ENCODE results near the gene GPC6. TPM values are rescaled to one million over a fixed set of nuclear protein-coding genes. Genes with fewer than 3 reads are reported as not detected.

The GPC6 gene
- total RNA-seq, 1 experiment from 2014 or later: not detected

- Mint-ChIP-seq H3K36me3 (ENCODE audit: insufficient read depth, unreplicated experiment) (no peaks in the 10 kb centered on the region), H3K9me3 (ENCODE audit: low read depth, unreplicated experiment) (peaks cover 7% of the 10 kb centered on the region), H3K27me3 (ENCODE audit: unreplicated experiment) (no peaks in the 10 kb centered on the region), H3K27ac (ENCODE audit: unreplicated experiment) (no peak overlapping the region), H3K4me1 (ENCODE audit: low read depth, unreplicated experiment) (no peaks in the 10 kb centered on the region), H3K4me3 (ENCODE audit: low read depth, unreplicated experiment) (no peak overlapping the region)
- no TSS peak for BruUV-seq (replicated peaks)
- no peak for DNase-seq
- intact Hi-C loops (cut with micrococcal nuclease; ENCODE audit: unreplicated experiment): no loop called here
- no peak for TF ChIP-seq CTCF (IDR thresholded peaks at IDR 0.05; ENCODE audit: unreplicated experiment)
- CTCF ChIA-PET: no interaction called here
Observed at GRCh38 chr13:93951951-93952350, 725.3 kb downstream of the GPC6 start.

- no peaks in the 10 kb centered on the region for H3K4me1 Mint-ChIP-seq (ENCODE audit: low read depth, unreplicated experiment)
- intact Hi-C loops (cut with micrococcal nuclease; ENCODE audit: unreplicated experiment): no loop called here
- BruUV-seq (replicated peaks): no TSS peak
Observed at GRCh38 chr13:93953841-93954240, 727.2 kb downstream of the GPC6 start.

GRCh38 chr13:93955904-93956303 lies 729.3 kb downstream of the GPC6 start:
- Mint-ChIP-seq H3K36me3 (ENCODE audit: insufficient read depth, unreplicated experiment) (no peaks in the 10 kb centered on the region), H3K4me3 (ENCODE audit: low read depth, unreplicated experiment) (no peak overlapping the region), H3K9me3 (ENCODE audit: low read depth, unreplicated experiment) (peaks cover 7% of the 10 kb centered on the region), H3K4me1 (ENCODE audit: low read depth, unreplicated experiment) (no peaks in the 10 kb centered on the region), H3K27me3 (ENCODE audit: unreplicated experiment) (no peaks in the 10 kb centered on the region), H3K27ac (ENCODE audit: unreplicated experiment) (no peak overlapping the region)
- no peak for TF ChIP-seq CTCF (IDR thresholded peaks at IDR 0.05; ENCODE audit: unreplicated experiment)
- CTCF ChIA-PET: no interaction called here
- DNase-seq: no peak
- intact Hi-C loops (cut with micrococcal nuclease; ENCODE audit: unreplicated experiment): no loop called here
- no TSS peak for BruUV-seq (replicated peaks)

More at GRCh38 chr13:93953841-93954240, 727.2 kb downstream of the GPC6 start:
- no peaks in the 10 kb centered on the region for H3K27me3 Mint-ChIP-seq (ENCODE audit: unreplicated experiment)
- H3K27ac Mint-ChIP-seq (ENCODE audit: unreplicated experiment): no peak overlapping the region
- CTCF ChIA-PET: no interaction called here
- DNase-seq: no peak
- no peak overlapping the region for H3K4me3 Mint-ChIP-seq (ENCODE audit: low read depth, unreplicated experiment)
- H3K9me3 Mint-ChIP-seq (ENCODE audit: low read depth, unreplicated experiment): peaks cover 7% of the 10 kb centered on the region
- H3K36me3 Mint-ChIP-seq (ENCODE audit: insufficient read depth, unreplicated experiment): no peaks in the 10 kb centered on the region
- no peak for TF ChIP-seq CTCF (IDR thresholded peaks at IDR 0.05; ENCODE audit: unreplicated experiment)

- BruUV-seq (replicated peaks): no TSS peak
- Mint-ChIP-seq H3K36me3 (ENCODE audit: insufficient read depth, unreplicated experiment) (no peaks in the 10 kb centered on the region), H3K4me1 (ENCODE audit: low read depth, unreplicated experiment) (no peaks in the 10 kb centered on the region), H3K9me3 (ENCODE audit: low read depth, unreplicated experiment) (peaks cover 7% of the 10 kb centered on the region), H3K4me3 (ENCODE audit: low read depth, unreplicated experiment) (no peak overlapping the region), H3K27me3 (ENCODE audit: unreplicated experiment) (no peaks in the 10 kb centered on the region), H3K27ac (ENCODE audit: unreplicated experiment) (no peak overlapping the region)
- CTCF ChIA-PET: no interaction called here
- no peak for TF ChIP-seq CTCF (IDR thresholded peaks at IDR 0.05; ENCODE audit: unreplicated experiment)
- intact Hi-C loops (cut with micrococcal nuclease; ENCODE audit: unreplicated experiment): no loop called here
- DNase-seq: no peak
Observed at GRCh38 chr13:93956426-93956825, 729.8 kb downstream of the GPC6 start.

All from Calu3 (cell line).